ENCODE results near the gene LGMN.

The LGMN gene

DNA sequence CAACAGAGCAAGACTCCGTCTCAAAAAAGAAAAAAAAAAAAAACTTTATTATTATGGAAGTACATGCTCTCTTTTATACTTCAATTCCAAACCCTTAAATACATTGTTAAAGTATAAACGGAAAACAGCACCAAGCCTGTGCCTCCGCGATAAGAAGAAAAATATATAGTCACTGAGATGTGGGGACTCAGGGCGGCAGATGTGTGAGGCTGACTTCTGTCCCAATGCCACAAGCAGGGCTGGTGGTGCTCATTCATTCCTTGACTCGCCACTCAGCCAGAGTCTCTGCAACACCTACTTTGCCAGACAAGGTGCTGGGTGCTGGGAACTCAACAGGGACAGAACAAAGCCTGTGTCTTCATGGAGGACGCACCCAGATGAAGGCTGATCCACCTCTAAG lies 13.8 kb downstream of the LGMN start:
- Histone ChIP-seq H4K8ac (ENCODE audit: low read length) (no peak overlapping the region), H3K27me3 (ENCODE audit: control insufficient read depth in 1 of 2, insufficient read depth in 1 of 2, low read length in 2 of 2) (no peaks in the 10 kb centered on the region), H3K23ac (ENCODE audit: low read length in 2 of 2) (no peak overlapping the region), H2AFZ (ENCODE audit: low read depth, low read length) (no peak overlapping the region), H3K79me1 (replicated peaks; ENCODE audit: low read length, poor library complexity, severe bottlenecking) (peaks cover 19% of the 10 kb centered on the region), H3K9me3 (ENCODE audit: control insufficient read depth, low read length) (peaks cover 12% of the 10 kb centered on the region), H3K4me3 (ENCODE audit: insufficient read depth in 1 of 2, low read depth in 1 of 2, low read length in 2 of 2) (no peak overlapping the region), H3K4me1 (ENCODE audit: control insufficient read depth, insufficient read depth, low read depth, low read length) (peaks cover 8% of the 10 kb centered on the region), H2BK5ac (ENCODE audit: low read depth, low read length, poor library complexity, severe bottlenecking) (no peak overlapping the region), H4K91ac (ENCODE audit: low read length) (no peak overlapping the region), H2BK12ac (ENCODE audit: low read length in 2 of 2) (no peak overlapping the region), H2AK5ac (ENCODE audit: low read length, severe bottlenecking) (no peak overlapping the region), H3K36me3 (ENCODE audit: control insufficient read depth in 1 of 2, insufficient read depth in 2 of 2, low read depth in 1 of 2, low read length in 2 of 2) (peaks cover 6 to 18% of the 10 kb centered on the region in 2 experiments), H2BK120ac (ENCODE audit: low read depth, low read length) (no peak overlapping the region), H2BK15ac (ENCODE audit: low read depth, poor library complexity, severe bottlenecking) (no peak overlapping the region), H3K4me2 (ENCODE audit: low read length, poor library complexity, severe bottlenecking) (no peak overlapping the region), H3K27ac (ENCODE audit: low read length, poor library complexity, severe bottlenecking) (no peak overlapping the region), H3K9ac (ENCODE audit: low read length) (no peak overlapping the region), H3K4ac (ENCODE audit: low read depth in 1 of 2, low read length in 2 of 2) (no peak overlapping the region), H3K18ac (ENCODE audit: low read depth in 1 of 2, low read length in 2 of 2) (no peak overlapping the region), H3K14ac (ENCODE audit: low read length in 2 of 2) (no peak overlapping the region)
- DNase-seq: no peak
- 96% methylated on average over 6 of the region's 7 CpGs for WGBS

DNA sequence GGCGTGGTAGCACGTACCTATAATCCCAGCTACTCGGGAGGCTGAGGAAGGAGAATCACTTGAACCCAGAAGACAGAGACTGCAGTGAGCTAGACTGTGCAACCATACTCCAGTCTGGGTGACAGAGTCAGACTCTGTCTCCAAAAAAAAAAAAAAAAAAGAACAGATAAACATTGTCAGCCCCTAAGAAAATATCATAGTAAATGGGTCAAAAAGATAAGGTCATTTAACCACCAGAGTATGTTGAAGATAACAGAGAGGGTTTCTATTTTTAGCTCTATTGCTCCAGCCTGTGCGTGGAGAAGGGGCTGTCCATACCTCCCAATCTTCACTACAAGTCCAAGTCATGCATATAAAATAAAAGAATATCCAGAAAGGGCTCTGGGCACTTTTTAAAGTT lies 15.4 kb downstream of the LGMN start:
- Histone ChIP-seq H3K23ac (ENCODE audit: low read length in 2 of 2) (no peak overlapping the region), H3K27me3 (ENCODE audit: control insufficient read depth in 1 of 2, insufficient read depth in 1 of 2, low read length in 2 of 2) (no peaks in the 10 kb centered on the region), H2BK120ac (ENCODE audit: low read depth, low read length) (no peak overlapping the region)

DNA sequence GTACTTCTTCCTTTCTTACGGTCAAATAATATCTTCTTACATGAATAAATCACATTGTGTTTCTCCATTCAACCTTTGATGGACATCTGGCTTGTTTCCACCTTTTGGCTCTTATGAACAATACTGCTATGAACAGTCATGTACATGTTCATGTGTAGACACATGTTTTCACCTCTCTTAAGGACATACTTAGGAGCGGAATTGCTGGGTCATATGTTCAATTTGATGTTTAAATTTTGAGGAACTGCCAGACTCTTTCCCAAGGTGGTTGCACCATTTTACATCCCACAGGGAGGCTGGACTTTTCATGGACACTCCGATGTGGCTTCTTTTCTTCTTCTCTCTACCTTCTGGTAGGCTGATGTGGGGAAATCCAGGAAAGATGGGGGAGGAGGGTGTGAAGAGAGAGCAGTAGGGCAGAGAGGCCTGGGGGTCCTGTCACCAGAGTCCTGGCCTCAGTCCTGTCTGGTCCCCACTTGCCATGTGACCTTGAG lies 16.8 kb downstream of the LGMN start:
- Histone ChIP-seq H2BK12ac (ENCODE audit: low read length in 2 of 2) (no peak overlapping the region), H3K14ac (ENCODE audit: low read length in 2 of 2) (no peak overlapping the region), H3K27me3 (ENCODE audit: control insufficient read depth in 1 of 2, insufficient read depth in 1 of 2, low read length in 2 of 2) (no peaks in the 10 kb centered on the region), H3K4me2 (ENCODE audit: low read length, poor library complexity, severe bottlenecking) (no peak overlapping the region), H2BK5ac (ENCODE audit: low read depth, low read length, poor library complexity, severe bottlenecking) (no peak overlapping the region), H3K36me3 (ENCODE audit: control insufficient read depth in 1 of 2, insufficient read depth in 2 of 2, low read depth in 1 of 2, low read length in 2 of 2) (peaks cover 6 to 18% of the 10 kb centered on the region in 2 experiments), H2BK15ac (ENCODE audit: low read depth, poor library complexity, severe bottlenecking) (no peak overlapping the region), H3K4me1 (ENCODE audit: control insufficient read depth, insufficient read depth, low read depth, low read length) (peaks cover 12% of the 10 kb centered on the region), H2BK120ac (ENCODE audit: low read depth, low read length) (no peak overlapping the region), H3K18ac (ENCODE audit: low read depth in 1 of 2, low read length in 2 of 2) (no peak overlapping the region), H3K4me3 (ENCODE audit: insufficient read depth in 1 of 2, low read depth in 1 of 2, low read length in 2 of 2) (no peak overlapping the region), H3K79me1 (replicated peaks; ENCODE audit: low read length, poor library complexity, severe bottlenecking) (peaks cover 16% of the 10 kb centered on the region), H2AFZ (ENCODE audit: low read depth, low read length) (no peak overlapping the region), H3K9me3 (ENCODE audit: control insufficient read depth, low read length) (peaks cover 12% of the 10 kb centered on the region), H4K8ac (ENCODE audit: low read length) (no peak overlapping the region), H3K4ac (ENCODE audit: low read depth in 1 of 2, low read length in 2 of 2) (no peak overlapping the region), H4K91ac (ENCODE audit: low read length) (no peak overlapping the region), H3K9ac (ENCODE audit: low read length) (no peak overlapping the region), H2AK5ac (ENCODE audit: low read length, severe bottlenecking) (no peak overlapping the region), H3K27ac (ENCODE audit: low read length, poor library complexity, severe bottlenecking) (no peak overlapping the region), H3K23ac (ENCODE audit: low read length in 2 of 2) (no peak overlapping the region)
- WGBS: 83% methylated on average over 2 of the region's 3 CpGs
- no peak for DNase-seq

More for the DNA sequence above, 15.4 kb downstream of the LGMN start:
- H4K8ac ChIP-seq (ENCODE audit: low read length): no peak overlapping the region
- no peak for DNase-seq
- no peak overlapping the region for H3K4me3 ChIP-seq (ENCODE audit: insufficient read depth in 1 of 2, low read depth in 1 of 2, low read length in 2 of 2)
- 85% methylated on average over 3 of the region's 4 CpGs for WGBS
- no peak overlapping the region for H3K4ac ChIP-seq (ENCODE audit: low read depth in 1 of 2, low read length in 2 of 2)
- peaks cover 12% of the 10 kb centered on the region for H3K9me3 ChIP-seq (ENCODE audit: control insufficient read depth, low read length)
- H2AFZ ChIP-seq (ENCODE audit: low read depth, low read length): no peak overlapping the region
- no peak overlapping the region for H2BK12ac ChIP-seq (ENCODE audit: low read length in 2 of 2)
- peaks cover 16% of the 10 kb centered on the region for H3K4me1 ChIP-seq (ENCODE audit: control insufficient read depth, insufficient read depth, low read depth, low read length)
- H3K4me2 ChIP-seq (ENCODE audit: low read length, poor library complexity, severe bottlenecking): no peak overlapping the region
- no peak overlapping the region for H2BK15ac ChIP-seq (ENCODE audit: low read depth, poor library complexity, severe bottlenecking)
- H2BK5ac ChIP-seq (ENCODE audit: low read depth, low read length, poor library complexity, severe bottlenecking): no peak overlapping the region
- H4K91ac ChIP-seq (ENCODE audit: low read length): no peak overlapping the region
- H3K9ac ChIP-seq (ENCODE audit: low read length): no peak overlapping the region
- no peak overlapping the region for H3K27ac ChIP-seq (ENCODE audit: low read length, poor library complexity, severe bottlenecking)
- H2AK5ac ChIP-seq (ENCODE audit: low read length, severe bottlenecking): no peak overlapping the region
- H3K79me1 ChIP-seq (replicated peaks; ENCODE audit: low read length, poor library complexity, severe bottlenecking): peaks cover 19% of the 10 kb centered on the region
- H3K36me3 ChIP-seq (ENCODE audit: control insufficient read depth in 1 of 2, insufficient read depth in 2 of 2, low read depth in 1 of 2, low read length in 2 of 2): peaks cover 6 to 18% of the 10 kb centered on the region in 2 experiments
- H3K18ac ChIP-seq (ENCODE audit: low read depth in 1 of 2, low read length in 2 of 2): no peak overlapping the region
- H3K14ac ChIP-seq (ENCODE audit: low read length in 2 of 2): no peak overlapping the region

DNA sequence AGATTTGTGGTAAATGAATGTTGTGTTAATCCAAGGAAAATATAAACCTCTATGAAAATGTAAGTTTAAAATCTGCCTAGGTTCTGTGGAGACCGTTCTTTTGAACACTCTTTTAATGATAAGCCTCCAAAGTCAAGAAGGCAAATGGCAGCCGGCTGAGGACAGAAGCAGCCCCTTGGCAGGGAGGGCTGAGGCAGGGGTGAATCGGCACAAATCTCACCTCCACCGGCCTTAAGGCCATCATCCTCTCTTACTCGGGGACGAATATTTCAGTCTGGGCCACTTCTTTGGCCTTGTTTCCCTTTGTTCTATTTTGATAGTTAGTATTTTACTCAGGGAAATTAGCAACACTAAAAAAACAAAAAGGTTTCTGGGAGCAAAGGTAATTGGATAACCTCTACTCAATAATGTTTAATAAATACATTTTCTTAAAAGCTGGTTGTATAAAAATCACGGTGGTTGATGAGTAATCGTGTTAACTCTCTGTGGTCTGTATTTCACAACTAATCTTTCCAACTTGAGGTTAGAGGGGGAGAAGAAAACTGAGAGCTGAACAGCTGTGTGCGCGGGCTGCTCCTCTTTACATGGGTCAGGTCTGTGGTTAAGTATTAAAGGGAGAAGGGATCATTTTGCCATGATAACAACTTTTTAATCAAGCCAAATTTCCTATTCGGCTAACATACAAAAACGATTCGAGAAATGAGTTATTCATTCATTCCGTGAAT lies 18.6 kb downstream of the LGMN start:
- Histone ChIP-seq H3K27ac (ENCODE audit: low read length, poor library complexity, severe bottlenecking) (peak overlapping the region; percentile 90), H2AFZ (ENCODE audit: low read depth, low read length) (no peak overlapping the region), H3K23ac (ENCODE audit: low read length in 2 of 2) (no peak overlapping the region), H3K36me3 (ENCODE audit: control insufficient read depth in 1 of 2, insufficient read depth in 2 of 2, low read depth in 1 of 2, low read length in 2 of 2) (peaks cover 9 to 18% of the 10 kb centered on the region in 2 experiments), H3K9me3 (ENCODE audit: control insufficient read depth, low read length) (peaks cover 12% of the 10 kb centered on the region), H4K8ac (ENCODE audit: low read length) (no peak overlapping the region), H2BK5ac (ENCODE audit: low read depth, low read length, poor library complexity, severe bottlenecking) (no peak overlapping the region), H3K14ac (ENCODE audit: low read length in 2 of 2) (no peak overlapping the region), H2BK12ac (ENCODE audit: low read length in 2 of 2) (peak overlapping the region; percentile 61 to 97), H3K9ac (ENCODE audit: low read length) (peak overlapping the region; percentile 46), H3K4me1 (ENCODE audit: control insufficient read depth, insufficient read depth, low read depth, low read length) (peaks cover 17% of the 10 kb centered on the region), H3K4me3 (ENCODE audit: insufficient read depth in 1 of 2, low read depth in 1 of 2, low read length in 2 of 2) (no peak overlapping the region), H3K4me2 (ENCODE audit: low read length, poor library complexity, severe bottlenecking) (peak overlapping the region; percentile 55), H2BK120ac (ENCODE audit: low read depth, low read length) (no peak overlapping the region), H4K91ac (ENCODE audit: low read length) (no peak overlapping the region), H3K79me1 (replicated peaks; ENCODE audit: low read length, poor library complexity, severe bottlenecking) (peaks cover 13% of the 10 kb centered on the region), H3K18ac (ENCODE audit: low read depth in 1 of 2, low read length in 2 of 2) (peak overlapping the region in 1 of 2 experiments; percentile 49), H3K27me3 (ENCODE audit: control insufficient read depth in 1 of 2, insufficient read depth in 1 of 2, low read length in 2 of 2) (no peaks in the 10 kb centered on the region), H3K4ac (ENCODE audit: low read depth in 1 of 2, low read length in 2 of 2) (no peak overlapping the region), H2BK15ac (ENCODE audit: low read depth, poor library complexity, severe bottlenecking) (no peak overlapping the region), H2AK5ac (ENCODE audit: low read length, severe bottlenecking) (peak overlapping the region; percentile 50)
- WGBS: 31% methylated on average over 6 of the region's 14 CpGs
- peak; percentile 92 for DNase-seq

Measured in mesenchymal stem cell (in vitro differentiated cells and primary cell).